ENCODE measurements around the gene STOX1.
"Not testable (repeated sequence)": the region's sequence is repeated elsewhere in the genome, so short reads cannot be mapped to it uniquely, and the experiment has no call there.

GRCh38 chr10:68828083-68828601 is 811 bp downstream of the STOX1 start:
- TF ChIP-seq CTCF (IDR thresholded peaks at IDR 0.05; ENCODE audit: poor library complexity, severe bottlenecking); POLR2AphosphoS5 (IDR thresholded peaks at IDR 0.05); TAF1 (IDR thresholded peaks at IDR 0.05; ENCODE audit: low read depth); REST (IDR thresholded peaks at IDR 0.05; ENCODE audit: borderline replicate concordance): not testable (repeated sequence)

All from neural cell (in vitro differentiated cells).